CD4-positive, alpha-beta T cell treated with Interferon gamma for 1 hour (primary cell): ENCODE measurements around the gene MAP1LC3C.
"Not testable (repeated sequence)": the region's sequence is repeated elsewhere in the genome, so short reads cannot be mapped to it uniquely, and the experiment has no call there.

Experiments used
- DNase-seq: peaks from one replicate; pipeline ENCODE4 v3.0.0-alpha.2; 2020

MAP1LC3C gene

DNA sequence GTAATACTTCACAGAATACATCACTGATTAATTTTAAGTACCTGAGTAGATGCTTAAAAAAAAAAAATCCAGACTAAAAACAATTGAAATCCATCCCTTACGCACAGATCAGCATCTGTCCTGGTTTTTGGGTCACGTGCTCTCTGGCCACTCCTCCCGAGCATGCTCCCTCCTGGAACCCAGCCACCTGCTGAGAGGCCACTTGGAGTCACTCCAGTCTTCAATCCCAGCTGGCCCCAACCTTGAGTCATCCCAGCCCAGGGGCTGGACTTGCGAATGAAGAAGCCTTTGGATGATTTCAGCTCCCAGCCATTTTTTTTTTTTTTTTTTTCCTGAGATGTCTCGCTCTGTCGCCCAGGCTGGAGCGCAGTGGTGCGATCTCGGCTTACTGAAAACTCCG lies 8.9 kb downstream of the MAP1LC3C start:
- DNase-seq = no peak

DNA sequence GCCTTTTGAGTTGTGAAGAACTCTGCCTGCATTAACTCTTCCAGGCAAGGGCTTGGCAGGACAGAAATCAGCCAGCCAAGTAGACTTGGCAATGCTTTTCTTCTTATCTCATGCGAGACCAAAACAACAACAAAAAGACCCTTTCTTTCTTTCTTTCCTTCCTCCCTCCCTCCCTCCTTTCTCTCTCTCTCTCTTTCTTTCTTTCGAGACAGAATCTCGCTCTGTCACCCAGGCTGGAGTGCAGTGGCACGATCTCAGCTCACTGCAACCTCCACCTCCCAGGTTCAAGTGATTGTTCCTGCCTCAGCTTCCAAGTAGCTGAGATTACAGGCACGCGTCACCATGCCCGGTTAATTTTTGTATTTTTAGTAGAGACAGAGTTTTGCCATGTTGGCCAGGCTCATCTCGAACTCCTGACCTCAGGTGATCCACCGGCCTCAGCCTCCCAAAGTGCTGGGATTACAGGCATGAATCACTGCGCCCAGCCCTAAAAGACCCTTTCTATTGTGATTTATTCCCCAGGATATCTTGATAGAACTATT lies 10.4 kb downstream of the MAP1LC3C start:
- not testable (repeated sequence) for DNase-seq

DNA sequence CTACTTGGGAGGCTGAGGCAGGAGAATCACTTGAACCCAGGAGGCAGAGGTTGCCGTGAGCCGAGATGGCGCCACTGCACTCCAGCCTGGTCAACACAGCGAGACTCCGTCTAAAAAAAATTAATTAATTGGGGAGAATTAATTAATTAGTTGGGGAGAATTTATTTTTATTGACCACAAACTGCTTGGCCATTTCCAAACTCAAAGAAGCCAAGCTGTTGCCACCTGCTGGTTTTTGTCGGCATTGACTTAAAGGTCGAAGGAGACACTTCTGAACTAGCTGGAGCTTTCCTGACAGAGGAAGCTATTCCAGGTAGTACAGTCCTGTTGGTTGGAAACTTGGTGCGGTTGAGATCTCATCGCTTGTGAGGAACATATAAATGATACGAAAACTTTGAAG lies 13.1 kb downstream of the MAP1LC3C start:
- no peak for DNase-seq

DNA sequence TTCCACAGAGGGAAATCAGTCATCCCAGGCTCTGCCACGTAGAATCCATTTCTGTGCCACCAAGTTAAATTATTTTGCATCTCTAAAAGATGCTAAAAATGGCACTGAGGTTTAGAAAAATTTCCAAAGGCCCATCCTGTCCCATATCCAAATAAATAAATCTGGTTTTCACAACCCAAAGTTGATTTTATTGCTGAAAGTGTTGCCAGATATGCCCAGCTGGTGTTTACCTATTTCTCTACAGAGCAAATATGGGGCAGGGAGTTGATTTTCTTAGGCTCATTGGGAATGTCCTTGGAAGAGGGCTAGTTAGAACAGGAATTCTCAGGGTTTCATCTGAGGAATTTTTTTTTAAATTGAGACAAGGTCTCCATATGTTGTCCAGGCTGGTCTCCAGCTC lies 19.0 kb downstream of the MAP1LC3C start:
- DNase-seq = no peak

DNA sequence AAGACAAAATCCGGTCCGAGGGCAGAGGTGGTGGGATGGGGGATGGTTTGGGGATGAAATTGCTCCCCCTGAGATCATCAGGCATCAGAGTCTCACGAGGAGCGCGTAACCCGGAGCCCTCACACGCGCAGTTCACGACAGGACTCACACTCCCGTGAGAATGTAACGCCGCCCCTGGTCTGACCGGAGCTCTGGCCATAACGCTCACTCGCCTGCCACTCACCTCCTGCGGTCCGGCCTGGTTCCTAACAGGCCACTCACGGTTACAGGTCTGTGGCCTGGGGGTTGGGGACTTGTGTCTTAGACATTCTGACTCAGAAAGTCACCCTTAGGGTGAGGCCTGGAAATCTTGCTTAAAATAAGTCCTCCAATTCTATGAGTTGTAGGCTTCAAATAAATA lies 19.8 kb downstream of the MAP1LC3C start:
- no peak for DNase-seq

DNA sequence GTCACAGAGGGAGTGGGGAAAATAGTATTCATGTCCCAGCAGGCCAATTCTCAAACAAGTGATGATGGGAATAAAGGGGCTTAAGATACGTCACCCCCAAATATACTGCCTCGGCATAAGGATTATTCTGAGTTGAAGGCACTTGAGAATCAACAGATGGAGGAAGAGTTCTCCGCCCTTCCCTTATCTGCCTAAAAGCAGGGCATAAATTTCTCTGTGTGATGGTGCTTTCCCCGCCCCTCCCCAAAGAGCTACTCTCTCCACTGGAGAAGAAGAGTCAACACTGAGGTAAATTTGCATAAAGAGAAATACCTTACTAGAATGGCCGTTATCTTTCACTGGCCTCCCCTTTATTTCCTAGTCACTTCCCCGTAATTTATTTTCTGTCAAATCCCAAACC lies 22.7 kb downstream of the MAP1LC3C start:
- DNase-seq = no peak

DNA sequence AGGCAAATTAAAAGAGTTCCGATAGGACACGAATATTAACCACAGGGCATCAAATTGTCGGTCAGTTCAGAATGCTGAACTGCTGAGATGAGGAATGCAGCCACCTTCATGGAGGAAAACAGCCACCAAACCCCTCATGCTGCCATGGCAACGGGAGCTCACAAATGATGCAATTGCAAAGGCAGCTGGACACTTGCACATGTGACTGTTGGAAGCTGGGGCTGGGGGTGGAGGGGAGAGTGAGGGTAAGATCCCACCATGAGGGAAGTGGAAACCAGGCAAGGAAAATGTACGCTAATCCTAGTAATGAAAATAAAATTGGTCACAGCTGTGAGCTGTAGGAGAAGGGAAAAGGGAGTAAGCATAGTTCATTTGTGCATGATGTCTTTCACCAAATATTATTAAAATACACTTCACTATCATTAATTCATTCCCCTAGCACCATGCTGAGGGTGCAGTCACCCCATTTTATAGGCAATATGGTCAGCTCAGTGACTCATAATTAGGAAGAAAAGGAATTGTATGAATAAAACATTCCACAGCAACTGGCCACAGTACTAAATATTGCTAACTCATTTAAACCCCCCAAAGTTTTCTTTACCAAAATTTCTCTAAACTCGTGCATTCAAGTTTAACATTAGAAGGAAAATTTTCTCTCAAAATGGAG lies 26.1 kb downstream of the MAP1LC3C start:
- no peak for DNase-seq

DNA sequence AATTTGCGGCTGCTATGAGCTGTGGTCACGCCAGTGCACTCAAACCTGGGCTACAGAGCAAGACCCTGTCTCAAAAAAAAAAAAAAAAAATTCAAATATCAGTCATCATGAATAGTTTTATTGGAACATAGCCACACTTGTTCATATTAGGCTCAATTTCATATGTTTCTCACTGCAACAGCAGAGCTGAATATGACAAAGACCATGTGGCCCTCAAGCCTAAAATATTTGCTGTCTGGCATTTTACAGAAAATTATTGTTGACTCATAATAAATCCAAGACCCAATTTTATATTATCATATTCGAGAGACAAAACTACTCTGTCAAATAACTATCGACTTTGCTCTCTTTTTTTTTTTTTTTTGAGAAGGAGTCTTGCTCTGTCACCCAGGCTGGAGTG lies 30.3 kb downstream of the MAP1LC3C start:
- no peak for DNase-seq

DNA sequence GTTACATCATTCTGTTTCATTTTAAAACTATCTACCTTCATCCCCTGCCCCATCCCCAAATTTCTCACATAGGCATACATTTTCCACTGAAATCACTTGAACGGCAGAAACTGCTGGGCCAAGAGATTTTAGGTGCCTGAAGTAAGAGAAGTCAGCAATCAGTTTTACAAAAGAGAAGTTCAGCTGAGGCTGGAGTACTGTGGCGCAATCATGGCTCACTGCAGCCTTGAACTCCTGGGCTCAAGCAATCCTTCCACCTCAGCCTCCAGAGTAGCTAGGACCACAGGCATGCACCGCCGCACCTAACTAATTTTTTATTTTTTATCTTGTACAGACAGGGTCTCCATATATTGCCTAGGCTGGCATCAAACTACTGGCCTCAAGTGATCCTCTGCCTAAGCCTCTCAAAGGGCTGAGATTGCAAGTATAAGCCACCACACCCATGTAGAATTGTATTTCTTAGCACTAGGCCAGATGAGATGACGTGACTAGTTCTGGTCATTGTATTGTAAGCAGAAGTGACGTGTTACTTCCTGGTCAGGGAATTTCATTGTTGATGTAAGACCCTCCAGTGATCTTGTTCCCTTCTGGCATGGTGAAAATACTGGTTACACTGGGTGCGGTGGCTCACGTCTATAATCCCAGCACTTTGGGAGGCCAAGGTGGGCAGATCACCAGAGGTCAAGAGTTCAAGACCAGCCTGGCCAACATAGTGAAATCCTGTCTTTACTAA lies 34.2 kb downstream of the MAP1LC3C start:
- no peak for DNase-seq

DNA sequence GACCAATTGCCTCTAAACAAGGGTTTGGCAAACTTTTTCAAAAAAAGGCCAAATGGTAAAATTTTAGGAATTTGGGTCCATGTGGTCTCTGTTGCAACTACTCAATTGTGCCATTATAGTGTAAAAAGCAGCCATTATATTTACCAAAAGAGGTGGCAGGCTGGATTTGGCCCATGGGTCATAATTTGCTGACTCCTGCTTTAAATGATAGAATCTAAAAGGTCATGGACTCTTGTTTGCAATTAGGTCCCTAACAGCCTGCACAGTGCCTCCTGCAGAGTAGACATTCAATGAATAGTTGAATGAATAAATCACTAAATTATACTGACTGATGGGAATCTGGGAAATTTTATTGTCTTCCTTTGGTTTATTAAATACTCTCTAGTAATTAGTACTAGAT lies 35.2 kb downstream of the MAP1LC3C start:
- DNase-seq = no peak

DNA sequence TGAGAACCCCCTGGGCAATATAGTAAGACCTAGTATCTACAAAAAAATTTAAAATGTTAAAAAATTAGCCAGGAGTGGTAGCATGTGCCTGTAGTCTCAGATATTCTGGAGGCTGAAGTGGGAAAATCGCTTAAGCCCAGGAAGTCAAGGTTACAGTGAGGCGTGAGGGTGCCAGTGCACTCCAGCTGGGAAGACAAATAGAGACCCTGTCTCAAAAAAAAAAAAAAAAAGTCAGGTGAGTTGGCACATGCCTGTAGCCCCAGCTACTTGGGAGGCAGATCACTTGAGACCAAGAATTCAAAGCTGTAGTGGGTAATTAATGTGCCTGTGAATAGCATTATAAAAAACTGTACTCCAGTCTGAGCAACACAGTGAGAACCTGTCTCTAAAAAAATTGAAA lies 36.7 kb downstream of the MAP1LC3C start:
- DNase-seq = no peak

DNA sequence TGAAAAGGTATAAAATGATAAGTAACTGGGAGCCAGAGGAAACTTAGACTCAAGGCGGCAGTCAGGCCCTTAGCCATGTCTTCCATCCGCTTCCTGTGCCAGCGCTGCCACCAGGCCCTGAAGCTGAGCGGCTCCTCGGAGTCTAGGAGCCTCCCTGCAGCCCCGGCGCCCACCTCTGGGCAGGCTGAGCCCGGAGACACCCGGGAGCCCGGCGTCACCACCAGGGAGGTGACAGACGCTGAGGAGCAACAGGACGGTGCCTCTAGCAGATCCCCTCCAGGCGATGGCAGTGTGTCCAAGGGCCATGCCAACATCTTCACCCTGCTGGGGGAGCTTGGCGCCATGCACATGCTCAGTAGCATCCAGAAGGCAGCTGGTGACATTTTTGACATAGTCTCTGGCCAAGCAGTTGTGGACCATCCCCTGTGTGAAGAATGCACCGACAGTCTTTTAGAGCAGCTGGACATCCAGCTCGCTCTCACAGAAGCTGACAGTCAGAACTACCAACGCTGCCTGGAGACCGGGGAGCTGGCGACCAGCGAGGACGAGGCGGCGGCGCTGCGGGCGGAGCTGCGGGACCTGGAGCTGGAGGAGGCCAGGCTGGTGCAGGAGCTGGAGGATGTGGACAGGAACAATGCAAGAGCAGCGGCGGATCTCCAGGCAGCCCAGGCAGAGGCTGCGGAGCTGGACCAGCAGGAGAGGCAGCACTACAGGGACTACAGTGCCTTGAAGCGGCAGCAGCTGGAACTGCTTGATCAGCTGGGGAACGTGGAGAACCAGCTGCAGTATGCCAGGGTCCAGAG lies 41.0 kb downstream of the MAP1LC3C start, which contains the start of gene BECN2:
Gene BECN2 (plus strand): TSS at position 76 of the 803 bp plus-strand sequence. CDS start 0 bp downstream, at position 76.
- no peak for DNase-seq

DNA sequence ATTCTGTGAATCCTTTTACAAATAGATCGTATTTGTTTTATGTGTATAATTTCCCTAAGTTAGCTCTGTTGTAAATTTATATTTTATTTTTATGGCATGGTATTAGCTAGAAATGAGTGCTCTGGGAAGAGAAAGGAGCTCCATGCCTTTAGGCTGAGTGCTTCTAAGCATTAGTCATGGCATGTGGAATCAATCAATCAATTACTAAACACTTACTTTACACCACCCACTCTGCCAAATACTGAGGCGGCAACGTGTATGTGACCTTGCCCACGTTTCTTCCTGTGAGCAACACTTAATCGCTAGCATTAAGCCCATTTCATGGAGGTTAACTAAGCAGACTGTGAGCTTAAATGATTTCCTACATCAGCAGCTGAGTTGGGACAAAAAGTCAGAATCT lies 48.5 kb downstream of the MAP1LC3C start:
- DNase-seq = no peak

DNA sequence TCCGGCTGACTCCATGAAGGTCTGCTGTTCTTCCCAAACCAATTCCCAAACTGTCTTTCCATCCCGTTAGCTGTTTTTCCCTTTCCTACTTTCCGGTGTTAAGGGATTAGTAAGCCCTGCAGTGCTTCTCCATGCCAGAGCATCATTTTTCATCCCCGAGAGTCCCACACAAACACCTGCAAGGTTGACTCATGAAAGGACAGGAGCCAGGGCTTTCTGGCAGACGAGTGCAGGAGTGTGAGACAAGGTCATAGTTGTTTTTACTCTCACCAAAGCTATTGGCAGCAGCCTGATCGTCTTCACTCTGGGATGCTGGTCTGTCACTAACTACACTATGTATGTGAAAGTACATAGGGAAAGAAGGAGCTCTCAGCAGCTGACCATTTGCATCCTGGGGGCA lies 51.5 kb downstream of the MAP1LC3C start:
- no peak for DNase-seq
